ENCODE data around the gene ADCY3. TPM values are rescaled to one million over a fixed set of nuclear protein-coding genes. Genes with fewer than 3 reads are reported as not detected.

Gene ADCY3
- total and polyA plus RNA-seq, 12 donors: 8.0 to 72.0 (median 35.1) TPM

DNA sequence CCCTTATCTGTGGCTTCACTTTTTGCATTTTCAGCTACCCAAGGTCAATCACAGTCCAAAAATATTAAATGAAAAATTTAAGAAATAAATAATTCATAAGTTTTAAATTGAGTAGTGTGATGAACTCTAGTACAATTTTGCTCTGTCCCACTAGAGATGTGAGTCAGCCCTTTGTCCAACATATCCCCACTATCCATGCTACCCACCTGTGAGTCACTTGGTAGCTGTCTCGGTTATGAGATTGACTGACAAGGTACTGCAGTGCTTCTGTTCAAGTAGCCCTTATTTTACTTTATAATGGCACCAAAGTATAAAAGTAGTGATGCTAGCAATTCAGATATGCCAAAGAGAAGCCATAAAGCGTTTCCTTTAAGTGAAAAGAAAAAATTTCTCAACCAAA lies 28.8 kb downstream of the ADCY3 start:
- no peak overlapping the region for H3K4me3 ChIP-seq
- intact Hi-C loops (cut with DNase I): no loop called here
- no peaks in the 10 kb centered on the region for H3K36me3 ChIP-seq (replicated peaks in 1 of 2)
- H3K27me3 ChIP-seq: no peaks in the 10 kb centered on the region
- no peaks in the 10 kb centered on the region for H3K4me1 ChIP-seq (replicated peaks in 1 of 2)
- TF ChIP-seq, protein P1, sequence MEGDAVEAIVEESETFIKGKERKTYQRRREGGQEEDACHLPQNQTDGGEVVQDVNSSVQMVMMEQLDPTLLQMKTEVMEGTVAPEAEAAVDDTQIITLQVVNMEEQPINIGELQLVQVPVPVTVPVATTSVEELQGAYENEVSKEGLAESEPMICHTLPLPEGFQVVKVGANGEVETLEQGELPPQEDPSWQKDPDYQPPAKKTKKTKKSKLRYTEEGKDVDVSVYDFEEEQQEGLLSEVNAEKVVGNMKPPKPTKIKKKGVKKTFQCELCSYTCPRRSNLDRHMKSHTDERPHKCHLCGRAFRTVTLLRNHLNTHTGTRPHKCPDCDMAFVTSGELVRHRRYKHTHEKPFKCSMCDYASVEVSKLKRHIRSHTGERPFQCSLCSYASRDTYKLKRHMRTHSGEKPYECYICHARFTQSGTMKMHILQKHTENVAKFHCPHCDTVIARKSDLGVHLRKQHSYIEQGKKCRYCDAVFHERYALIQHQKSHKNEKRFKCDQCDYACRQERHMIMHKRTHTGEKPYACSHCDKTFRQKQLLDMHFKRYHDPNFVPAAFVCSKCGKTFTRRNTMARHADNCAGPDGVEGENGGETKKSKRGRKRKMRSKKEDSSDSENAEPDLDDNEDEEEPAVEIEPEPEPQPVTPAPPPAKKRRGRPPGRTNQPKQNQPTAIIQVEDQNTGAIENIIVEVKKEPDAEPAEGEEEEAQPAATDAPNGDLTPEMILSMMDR (IDR thresholded peaks at IDR 0.05): no peak
- no peak for TF ChIP-seq POLR2A (IDR thresholded peaks at IDR 0.05)
- H3K27ac ChIP-seq: no peak overlapping the region
- 83 to 90% (median 88%) methylated on average over 2 of the region's 2 CpGs for whole genome bisulfite sequencing, 4 donors
- peaks cover 0 to 14% (median 4%) of the 10 kb centered on the region in 3 donors for H3K9me3 ChIP-seq (replicated peaks in 1 of 3)
- no peak for DNase-seq

DNA sequence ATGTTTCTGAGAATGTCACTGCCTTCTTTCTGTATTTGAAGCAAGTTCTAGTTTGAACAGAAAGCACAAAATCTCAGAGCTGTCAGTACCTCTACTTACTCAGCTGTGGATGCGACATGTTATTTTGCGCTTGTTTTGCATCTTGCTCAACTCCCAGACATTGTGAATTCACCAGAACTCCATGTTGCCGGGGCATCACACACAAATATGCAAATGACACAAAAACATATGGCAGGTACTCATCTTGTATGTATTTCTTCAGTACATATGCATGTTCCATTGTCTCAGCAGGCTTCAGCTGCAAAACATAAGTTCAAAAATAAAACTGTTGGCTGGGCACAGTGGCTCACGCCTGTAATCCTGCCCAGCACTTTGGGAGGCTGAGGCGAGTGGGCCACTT lies 30.8 kb downstream of the ADCY3 start:
- Histone ChIP-seq H3K9me3 (replicated peaks in 1 of 3) (no peaks in the 10 kb centered on the region), H3K4me3 (no peak overlapping the region), H3K27ac (no peak overlapping the region), H3K36me3 (replicated peaks in 1 of 2) (no peaks in the 10 kb centered on the region), H3K27me3 (no peaks in the 10 kb centered on the region), H3K4me1 (replicated peaks in 1 of 2) (peaks cover 0 to under 1% of the 10 kb centered on the region in 2 donors)
- WGBS, 4 donors: 93 to 100% (median 96%) methylated on average over 5 of the region's 5 CpGs
- intact Hi-C loops (cut with DNase I): no loop called here
- DNase-seq: peak in 1 of 7 donors; percentile 5
- TF ChIP-seq, protein P1 (IDR thresholded peaks at IDR 0.05): no peak
- TF ChIP-seq POLR2A (IDR thresholded peaks at IDR 0.05): no peak

DNA sequence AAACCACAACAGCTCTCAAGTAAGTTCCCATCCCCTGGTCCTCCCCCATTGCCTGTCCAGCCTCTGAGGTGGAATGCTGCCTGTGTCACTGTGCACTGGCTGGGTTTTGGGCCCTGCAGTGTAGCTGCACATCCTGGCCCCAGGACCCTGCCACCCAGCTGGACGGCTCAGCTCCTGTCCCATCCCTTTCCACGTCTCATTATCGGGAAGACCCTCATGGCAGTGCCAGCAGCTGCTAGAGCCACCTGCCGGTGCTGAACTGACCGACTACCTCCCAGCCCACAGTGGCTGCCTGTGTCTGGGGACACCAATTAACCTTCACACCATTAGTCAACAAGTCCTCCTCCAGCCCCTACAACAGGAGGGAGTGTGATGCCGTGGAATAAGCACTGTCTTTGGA lies 31.9 kb downstream of the ADCY3 start:
- H3K4me1 ChIP-seq (replicated peaks in 1 of 2): peaks cover 0 to 8% of the 10 kb centered on the region in 2 donors
- H3K4me3 ChIP-seq: no peak overlapping the region
- intact Hi-C loops (cut with DNase I): no loop called here
- H3K27me3 ChIP-seq: no peaks in the 10 kb centered on the region
- DNase-seq: peak in 1 of 7 donors; percentile 25
- H3K36me3 ChIP-seq (replicated peaks in 1 of 2): no peaks in the 10 kb centered on the region
- TF ChIP-seq POLR2A (IDR thresholded peaks at IDR 0.05): no peak
- TF ChIP-seq, protein P1 (IDR thresholded peaks at IDR 0.05): no peak
- 94 to 96% (median 95%) methylated on average over 2 to 6 of the region's 6 CpGs for WGBS, 4 donors
- H3K9me3 ChIP-seq (replicated peaks in 1 of 3): no peaks in the 10 kb centered on the region
- H3K27ac ChIP-seq: no peak overlapping the region

DNA sequence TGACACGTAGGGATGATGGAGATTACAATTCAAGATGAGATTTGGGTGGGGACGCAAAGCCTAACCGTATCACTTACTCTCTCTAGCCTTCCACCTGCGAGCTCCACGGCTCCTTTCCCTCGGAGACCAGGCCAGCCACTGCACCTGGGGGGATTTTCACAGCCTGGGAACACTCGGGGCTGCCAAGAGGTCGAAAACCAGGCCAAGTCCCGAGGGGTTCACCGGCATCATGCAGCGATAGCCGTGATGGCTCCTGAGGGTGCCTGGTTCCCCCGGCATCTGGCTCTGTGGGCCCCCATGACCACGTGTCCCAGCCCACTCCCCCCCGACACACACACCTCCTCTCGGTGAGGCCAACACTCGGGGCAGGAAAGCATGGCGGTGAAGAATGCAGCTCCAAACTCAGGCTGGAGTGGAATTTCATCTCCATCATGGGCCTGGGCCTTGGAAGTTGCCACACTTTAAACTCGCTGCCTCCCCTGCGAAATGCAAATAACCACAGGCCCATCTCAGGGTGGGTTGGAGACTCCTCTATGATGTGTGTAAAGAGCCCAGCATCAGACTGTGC lies 32.6 kb downstream of the ADCY3 start:
- 90 to 96% (median 94%) methylated on average over 14 to 20 of the region's 20 CpGs for WGBS, 4 donors
- no peak overlapping the region for H3K4me3 ChIP-seq
- TF ChIP-seq, protein P1 (IDR thresholded peaks at IDR 0.05): no peak
- no peak for TF ChIP-seq POLR2A (IDR thresholded peaks at IDR 0.05)
- H3K4me1 ChIP-seq (replicated peaks in 1 of 2): peaks cover 0 to 8% of the 10 kb centered on the region in 2 donors
- intact Hi-C loops (cut with DNase I): no loop called here
- DNase-seq: no peak
- H3K9me3 ChIP-seq (replicated peaks in 1 of 3): no peaks in the 10 kb centered on the region
- no peaks in the 10 kb centered on the region for H3K36me3 ChIP-seq (replicated peaks in 1 of 2)
- H3K27ac ChIP-seq: peak overlapping the region in 1 of 5 donors; percentile 73
- no peaks in the 10 kb centered on the region for H3K27me3 ChIP-seq

Measured in adrenal gland (tissue), 12 donors.